Ishikawa (cell line): ENCODE data around the gene SLC23A2.

Source experiments
- EP300 ChIP-seq: IDR thresholded peaks from 2 replicates; pipeline ENCODE4 v1.6.1; 2012; ENCODE audit warnings: borderline replicate concordance
- FOXM1 ChIP-seq: IDR thresholded peaks from 2 replicates; pipeline ENCODE4 v1.6.1; 2012; ENCODE audit warnings: low read depth, borderline replicate concordance
- RAD21 ChIP-seq: IDR thresholded peaks from 2 replicates; pipeline ENCODE4 v1.6.1; 2012; ENCODE audit warnings: low read depth
- REST ChIP-seq: IDR thresholded peaks from 2 replicates; pipeline ENCODE4 v1.6.1; 2012; ENCODE audit warnings: low read depth, mild to moderate bottlenecking
- TCF12 ChIP-seq: IDR thresholded peaks from 2 replicates; pipeline ENCODE4 v1.6.1; 2012; ENCODE audit warnings: low read depth
- USF1 ChIP-seq: IDR thresholded peaks from 2 replicates; pipeline ENCODE4 v1.6.1; 2012
- YY1 ChIP-seq: IDR thresholded peaks from 2 replicates; pipeline ENCODE4 v1.6.1; 2012; ENCODE audit warnings: low read depth
- ZBTB7A ChIP-seq: IDR thresholded peaks from 2 replicates; pipeline ENCODE4 v1.6.1; 2012; ENCODE audit warnings: low read depth

GRCh38 chr20:4813076-4813862 lies 188.0 kb downstream of the SLC23A2 start:
- TF ChIP-seq EP300 (no peak), YY1 (no peak), ZBTB7A (no peak), REST (peak; percentile 31; the same call in 1 of the 2 replicates), RAD21 (no peak), USF1 (no peak), TCF12 (no peak), FOXM1 (no peak)
